AG10803 (cell line): Measurements from ENCODE around the gene CD300E.

ENCODE experiments used
- DNase-seq: peaks from one replicate; pipeline ENCODE4 v3.0.0; 2010; ENCODE audit warnings: low read depth
- H3K4me3 ChIP-seq: 2 replicates; pipeline ENCODE4 v1.5.1; 2011; ENCODE audit warnings: mild to moderate bottlenecking, low read length, control low read depth
- TF ChIP-seq, protein P1 (sequence below): conservative IDR thresholded peaks from 2 replicates; pipeline ENCODE4 v1.5.1; 2011; ENCODE audit warnings: mild to moderate bottlenecking, low read length, control low read depth, inconsistent platforms

CD300E gene

DNA sequence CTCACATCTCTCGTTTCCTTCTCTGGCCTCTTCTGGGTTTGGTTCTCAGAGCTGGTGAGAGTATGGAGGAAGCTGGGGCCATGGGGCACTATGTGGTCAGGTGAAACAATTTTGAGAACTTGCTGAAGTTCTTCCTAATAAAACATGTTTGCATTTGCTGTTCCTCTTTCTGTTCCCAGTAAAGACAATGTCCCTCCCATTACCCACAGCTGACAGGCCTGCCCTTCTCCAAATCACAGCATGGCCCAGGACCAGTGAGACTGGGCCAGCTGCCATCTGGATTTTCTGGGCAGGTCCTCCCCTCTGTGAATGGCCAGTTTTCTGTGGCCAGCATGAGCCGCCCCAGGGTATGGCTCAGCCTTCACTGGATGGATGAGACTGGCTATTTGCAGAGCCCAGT, 56.1 kb downstream of the CD300E start, which contains the start of gene CD300H:
Gene CD300H, minus strand, starts transcription at position 113 of the 400 bp plus-strand sequence.
- TF ChIP-seq, protein P1, sequence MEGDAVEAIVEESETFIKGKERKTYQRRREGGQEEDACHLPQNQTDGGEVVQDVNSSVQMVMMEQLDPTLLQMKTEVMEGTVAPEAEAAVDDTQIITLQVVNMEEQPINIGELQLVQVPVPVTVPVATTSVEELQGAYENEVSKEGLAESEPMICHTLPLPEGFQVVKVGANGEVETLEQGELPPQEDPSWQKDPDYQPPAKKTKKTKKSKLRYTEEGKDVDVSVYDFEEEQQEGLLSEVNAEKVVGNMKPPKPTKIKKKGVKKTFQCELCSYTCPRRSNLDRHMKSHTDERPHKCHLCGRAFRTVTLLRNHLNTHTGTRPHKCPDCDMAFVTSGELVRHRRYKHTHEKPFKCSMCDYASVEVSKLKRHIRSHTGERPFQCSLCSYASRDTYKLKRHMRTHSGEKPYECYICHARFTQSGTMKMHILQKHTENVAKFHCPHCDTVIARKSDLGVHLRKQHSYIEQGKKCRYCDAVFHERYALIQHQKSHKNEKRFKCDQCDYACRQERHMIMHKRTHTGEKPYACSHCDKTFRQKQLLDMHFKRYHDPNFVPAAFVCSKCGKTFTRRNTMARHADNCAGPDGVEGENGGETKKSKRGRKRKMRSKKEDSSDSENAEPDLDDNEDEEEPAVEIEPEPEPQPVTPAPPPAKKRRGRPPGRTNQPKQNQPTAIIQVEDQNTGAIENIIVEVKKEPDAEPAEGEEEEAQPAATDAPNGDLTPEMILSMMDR: no peak
- no peak within 1 kb of the TSS for H3K4me3 ChIP-seq
- DNase-seq: no peak

DNA sequence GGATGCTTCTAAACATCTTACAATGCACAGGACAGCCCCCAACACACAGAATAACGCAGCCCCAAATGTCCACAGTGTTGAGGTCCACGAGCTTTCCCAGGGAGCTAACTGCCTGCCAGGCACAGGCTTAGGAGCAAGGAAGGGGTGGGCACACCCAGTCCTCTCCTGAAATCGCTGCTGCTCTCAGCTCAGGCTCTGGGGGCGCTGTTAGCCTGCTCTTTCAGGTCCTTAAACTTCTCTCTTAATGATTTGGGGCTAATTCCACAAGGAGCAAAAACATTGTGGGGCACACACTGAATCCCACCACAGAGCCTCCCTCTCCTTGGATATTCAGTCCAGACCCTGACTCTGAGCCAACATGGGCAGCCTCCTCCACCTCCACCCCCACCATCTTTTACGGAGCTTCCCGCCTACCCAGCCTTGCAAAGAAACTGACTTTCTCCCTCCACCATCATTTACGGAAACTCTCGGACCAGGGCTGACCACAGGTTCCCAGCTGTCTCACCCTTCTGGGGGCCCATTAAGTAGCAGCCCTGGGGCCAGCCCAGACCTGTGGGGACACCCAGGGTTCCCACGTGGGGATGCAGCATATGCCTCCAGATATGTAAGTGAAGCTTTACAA, 57.3 kb downstream of the CD300E start:
- H3K4me3 ChIP-seq: no peak overlapping the region
- TF ChIP-seq, protein P1: peak; percentile 56
- peak; percentile 11 for DNase-seq

DNA sequence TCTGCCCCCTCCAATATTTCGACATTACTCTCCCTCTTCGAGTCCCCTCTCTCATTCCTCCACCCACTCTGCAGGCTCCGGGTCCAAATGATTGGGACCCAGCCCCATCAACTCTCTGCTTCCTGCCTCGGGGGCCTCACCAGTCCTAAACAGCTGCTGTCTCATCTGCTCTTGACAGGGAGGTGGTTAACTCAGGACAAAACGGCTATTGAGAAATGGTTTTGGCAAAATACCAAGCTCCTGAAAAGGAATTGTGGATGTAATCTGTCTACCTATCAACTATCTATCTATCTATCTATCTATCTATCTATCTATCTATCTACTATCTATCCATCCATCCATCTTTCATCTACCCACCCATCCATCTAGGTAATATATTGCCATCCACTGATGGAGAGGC, 58.4 kb downstream of the CD300E start:
- TF ChIP-seq, protein P1: no peak
- no peak overlapping the region for H3K4me3 ChIP-seq
- no peak for DNase-seq

DNA sequence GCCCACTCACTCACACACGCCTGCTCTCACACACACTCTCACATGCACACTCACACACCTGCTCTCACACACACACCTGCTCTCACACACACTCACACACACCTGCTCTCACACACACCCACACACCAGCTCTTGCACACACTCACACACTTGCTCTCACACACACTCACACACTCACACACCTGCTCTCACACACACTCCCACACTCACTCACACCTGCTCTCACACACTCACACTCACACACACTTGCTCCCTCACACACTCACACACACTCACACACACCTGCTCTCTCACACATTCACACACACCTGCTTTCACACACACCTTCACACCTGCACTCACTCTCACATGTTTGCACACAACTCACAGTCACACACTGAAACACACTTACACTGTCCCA, 60.2 kb downstream of the CD300E start:
- TF ChIP-seq, protein P1: no peak
- no peak overlapping the region for H3K4me3 ChIP-seq
- DNase-seq: no peak

DNA sequence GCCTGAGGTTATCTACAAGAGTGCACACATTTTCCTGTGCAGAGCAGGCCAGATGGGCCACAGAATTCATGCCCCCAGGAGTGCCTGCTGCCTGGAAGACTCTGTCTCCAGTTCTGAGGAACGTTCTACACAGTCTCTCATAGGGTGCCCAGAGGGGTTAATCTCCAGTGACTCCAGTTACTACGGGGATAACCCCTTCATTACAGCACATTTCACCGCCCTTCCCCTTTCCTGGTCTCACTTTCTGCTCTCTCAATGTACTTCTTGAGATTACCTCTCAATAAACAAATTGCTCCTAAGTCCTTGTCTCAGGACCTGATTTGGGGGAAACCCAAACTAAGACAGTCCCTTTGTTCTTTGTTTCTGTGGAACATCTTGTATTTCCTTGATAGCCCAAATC, 62.0 kb downstream of the CD300E start:
- TF ChIP-seq, protein P1: no peak
- no peak overlapping the region for H3K4me3 ChIP-seq
- no peak for DNase-seq
